T-helper 17 cell (primary cell): ENCODE results near the gene HHEX. TPM values are rescaled to one million over a fixed set of nuclear protein-coding genes. Genes with fewer than 3 reads are reported as not detected.
A peak's percentile ranks its signal among the peaks of the same experiment; 100 is the strongest.

Experiments used
- ATAC-seq: fragments of 150-1000 bp; cut with Tn5 transposase; 2 replicates; pipeline ENCODE4 v1.10.0; 2021; ENCODE audit warnings: mild to moderate bottlenecking, moderate library complexity
- DNase-seq, 3 donors: peaks; one replicate each; pipeline versions ENCODE4 v3.0.0 to v3.0.0-alpha.2; 2020 to 2021
- H3K9me3 ChIP-seq: one replicate; pipeline ENCODE4 v1.7.0; 2013; ENCODE audit warnings: low read length, mild to moderate bottlenecking; ENCODE audit not compliant: control insufficient read depth, poor library complexity, severe bottlenecking
- H3K27ac Mint-ChIP-seq: one replicate; pipeline ENCODE4 v1.8.0; 2022; ENCODE audit warnings: mild to moderate bottlenecking, moderate library complexity, mixed read lengths
- H3K27me3 Mint-ChIP-seq: one replicate; pipeline ENCODE4 v1.8.0; 2022; ENCODE audit warnings: mixed read lengths
- H3K36me3 Mint-ChIP-seq: one replicate; pipeline ENCODE4 v1.8.0; 2022; ENCODE audit warnings: low read depth, mixed read lengths
- H3K4me1 Mint-ChIP-seq: one replicate; pipeline ENCODE4 v1.8.0; 2022; ENCODE audit warnings: mild to moderate bottlenecking, mixed read lengths
- H3K4me3 Mint-ChIP-seq: one replicate; pipeline ENCODE4 v1.8.0; 2022; ENCODE audit warnings: mild to moderate bottlenecking, moderate library complexity, mixed read lengths
- total RNA-seq, 4 donors: library from RNA in 2 of 4; stranded (reverse) in 2 of 4; gene quantifications; one replicate each; pipeline ENCODE4 v1.2.3 and lab custom pipeline; 2022 to 2026

HHEX gene
- total RNA-seq, 2 donors from 2014 or later: 3.9 to 4.9 TPM

DNA sequence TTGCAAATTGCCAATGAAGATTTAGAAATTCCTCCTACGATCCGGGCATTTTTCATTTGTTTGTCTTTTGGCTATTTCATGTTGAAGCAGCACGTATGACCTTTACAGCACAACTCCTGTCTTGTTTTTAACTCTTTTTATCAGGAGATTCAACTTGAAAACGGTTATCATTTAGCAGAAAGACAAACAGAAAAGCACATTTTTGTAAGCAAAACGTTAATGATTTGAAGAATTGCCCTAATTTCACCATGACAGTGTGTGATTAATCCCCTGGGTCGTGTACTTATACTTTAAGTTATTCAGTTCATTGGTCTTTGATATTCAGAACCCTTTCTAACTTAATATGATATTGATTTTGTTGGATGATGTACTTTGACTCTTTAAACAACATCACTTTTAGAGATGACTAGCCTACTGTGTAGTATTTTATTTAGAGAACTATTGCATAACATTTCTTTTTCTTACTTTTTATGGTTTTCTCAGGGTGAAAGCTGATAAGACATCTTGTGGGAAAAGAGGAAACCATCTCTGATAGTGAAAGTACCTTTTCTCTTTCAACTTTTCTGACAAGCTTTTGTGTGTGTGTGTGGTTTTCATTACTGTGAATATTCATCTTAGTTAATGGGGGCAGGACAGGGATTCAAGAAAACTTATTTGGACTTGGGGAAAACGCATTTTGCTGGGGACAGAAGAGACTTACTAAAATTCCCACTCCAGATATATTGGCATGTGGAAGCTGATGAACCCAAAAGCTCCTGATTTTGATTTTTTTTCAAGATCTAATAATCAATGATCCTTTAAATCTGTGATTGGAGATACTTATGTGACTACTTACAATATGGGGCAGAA, 8.1 kb downstream of the HHEX start:
- H3K4me1 Mint-ChIP-seq: peaks cover 22% of the 10 kb centered on the region
- H3K4me3 Mint-ChIP-seq: peak overlapping the region; percentile 28
- H3K27ac Mint-ChIP-seq: peak overlapping the region; percentile 32
- ATAC-seq (no peak), DNase-seq (no peak)
- H3K9me3 ChIP-seq: no peaks in the 10 kb centered on the region
- H3K27me3 Mint-ChIP-seq: peaks cover 74% of the 10 kb centered on the region
- peaks cover 2% of the 10 kb centered on the region for H3K36me3 Mint-ChIP-seq

DNA sequence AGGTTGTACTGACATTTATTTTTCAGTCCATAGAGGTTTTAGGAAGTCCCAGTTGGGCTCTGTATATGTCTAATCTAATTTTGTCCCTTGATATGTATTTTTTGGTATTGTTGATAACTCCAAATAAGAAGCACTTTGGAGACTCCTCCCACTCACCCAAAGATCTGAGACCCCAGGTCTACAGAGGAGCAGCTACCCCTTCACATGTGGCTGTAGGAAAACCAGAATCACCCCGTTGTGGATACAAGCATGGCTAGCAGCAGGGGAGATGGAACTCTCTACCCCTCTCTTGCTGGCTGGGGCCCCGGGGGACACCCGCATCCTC, 9.4 kb downstream of the HHEX start:
- peaks cover 79% of the 10 kb centered on the region for H3K27me3 Mint-ChIP-seq

GRCh38 chr10:92699518-92700381, 10.0 kb downstream of the HHEX start:
- H3K27ac Mint-ChIP-seq: no peak overlapping the region
- peak overlapping the region; percentile 80 for H3K4me3 Mint-ChIP-seq
- H3K36me3 Mint-ChIP-seq: peaks cover 2% of the 10 kb centered on the region
- ATAC-seq: peak; percentile 66
- no peaks in the 10 kb centered on the region for H3K9me3 ChIP-seq
- peaks cover 78% of the 10 kb centered on the region for H3K27me3 Mint-ChIP-seq
- no peak for DNase-seq
- peaks cover 25% of the 10 kb centered on the region for H3K4me1 Mint-ChIP-seq

More for the DNA sequence above, 9.4 kb downstream of the HHEX start:
- no peaks in the 10 kb centered on the region for H3K9me3 ChIP-seq
- H3K36me3 Mint-ChIP-seq: peaks cover 2% of the 10 kb centered on the region
- H3K27ac Mint-ChIP-seq: no peak overlapping the region
- ATAC-seq: no peak
- no peak for DNase-seq
- peaks cover 22% of the 10 kb centered on the region for H3K4me1 Mint-ChIP-seq
- peak overlapping the region; percentile 80 for H3K4me3 Mint-ChIP-seq

DNA sequence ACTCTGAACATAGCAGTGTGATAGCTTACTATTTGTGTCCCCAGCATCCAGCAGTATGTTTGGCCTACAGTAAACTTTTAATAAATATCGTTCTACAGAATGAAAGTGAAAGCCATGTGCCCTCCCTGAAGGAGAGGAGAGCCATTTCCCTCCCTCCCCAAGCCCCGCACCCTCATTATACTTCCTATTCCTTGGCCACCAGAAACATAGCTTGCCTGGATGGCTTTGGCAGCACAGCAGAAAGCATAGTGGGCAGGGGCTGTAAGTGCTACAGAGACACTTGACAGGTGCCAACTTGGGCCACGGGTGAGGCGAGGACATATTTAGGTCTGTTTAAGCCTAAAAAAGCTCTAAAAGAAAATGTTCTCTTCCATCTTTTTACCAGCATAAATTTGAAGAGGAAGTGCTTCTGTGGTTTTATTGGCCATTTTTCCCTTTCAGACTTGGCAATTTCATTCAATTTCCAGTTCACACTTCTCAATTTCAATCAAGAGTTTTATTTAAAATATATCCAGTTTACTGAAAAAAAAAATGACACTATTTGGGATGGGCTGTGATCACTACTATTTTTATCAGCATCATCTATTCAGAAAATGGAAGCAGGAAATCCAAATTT, 12.7 kb downstream of the HHEX start:
- ATAC-seq (no peak), DNase-seq (no peak)
- no peak overlapping the region for H3K27ac Mint-ChIP-seq
- H3K4me1 Mint-ChIP-seq: peaks cover 23% of the 10 kb centered on the region
- H3K36me3 Mint-ChIP-seq: peaks cover 2% of the 10 kb centered on the region
- H3K9me3 ChIP-seq: no peaks in the 10 kb centered on the region
- peaks cover 64% of the 10 kb centered on the region for H3K27me3 Mint-ChIP-seq
- no peak overlapping the region for H3K4me3 Mint-ChIP-seq

GRCh38 chr10:92712016-92712889, 22.5 kb downstream of the HHEX start:
- DNase-seq (no peak), ATAC-seq (peak; percentile 46)
- peaks cover 42% of the 10 kb centered on the region for H3K27me3 Mint-ChIP-seq
- no peaks in the 10 kb centered on the region for H3K36me3 Mint-ChIP-seq
- no peaks in the 10 kb centered on the region for H3K9me3 ChIP-seq
- no peak overlapping the region for H3K27ac Mint-ChIP-seq
- H3K4me3 Mint-ChIP-seq: no peak overlapping the region
- H3K4me1 Mint-ChIP-seq: peaks cover 7% of the 10 kb centered on the region

DNA sequence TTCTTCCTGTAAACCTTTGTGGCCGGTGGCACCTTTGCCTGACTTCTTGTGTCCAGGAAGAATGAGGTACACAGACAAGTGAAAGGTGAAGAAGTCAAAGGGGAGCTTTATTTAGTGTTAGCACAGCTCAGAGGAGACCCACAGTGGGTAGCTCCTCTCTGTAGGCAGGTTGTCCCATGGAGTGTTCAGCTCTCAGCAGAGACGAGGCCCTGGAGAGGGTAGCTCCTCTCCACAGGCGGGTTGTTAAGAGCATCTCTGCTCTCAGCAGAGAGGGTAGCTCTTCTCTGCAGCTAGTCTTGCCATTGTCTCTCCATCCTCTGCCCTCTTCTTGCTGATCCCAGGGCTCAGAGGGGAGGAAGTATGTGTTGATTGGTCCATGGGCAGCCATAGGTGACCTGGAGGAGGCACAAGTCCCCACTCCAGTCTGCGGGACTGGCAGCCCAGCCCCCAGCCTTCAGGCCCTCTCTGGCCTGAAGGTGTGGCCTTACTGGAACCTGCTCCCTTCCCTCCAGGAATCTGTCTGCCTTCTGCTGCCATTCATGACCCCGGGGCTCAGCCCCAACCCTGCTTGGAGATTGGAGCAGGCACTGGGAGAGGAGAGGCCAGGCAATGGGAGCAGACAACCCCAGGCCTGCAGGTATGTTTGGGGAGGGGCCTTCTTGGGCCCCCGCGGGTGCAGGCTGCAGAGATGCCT, 24.5 kb downstream of the HHEX start:
- H3K36me3 Mint-ChIP-seq: no peaks in the 10 kb centered on the region
- no peak overlapping the region for H3K27ac Mint-ChIP-seq
- no peak for ATAC-seq
- no peaks in the 10 kb centered on the region for H3K9me3 ChIP-seq
- DNase-seq: no peak
- peaks cover 39% of the 10 kb centered on the region for H3K27me3 Mint-ChIP-seq
- no peak overlapping the region for H3K4me3 Mint-ChIP-seq
- H3K4me1 Mint-ChIP-seq: peaks cover 7% of the 10 kb centered on the region

- peaks cover 7% of the 10 kb centered on the region for H3K4me1 Mint-ChIP-seq
- no peak overlapping the region for H3K27ac Mint-ChIP-seq
- H3K27me3 Mint-ChIP-seq: peaks cover 41% of the 10 kb centered on the region
- DNase-seq: no peak
- no peak for ATAC-seq
- no peaks in the 10 kb centered on the region for H3K36me3 Mint-ChIP-seq
- H3K9me3 ChIP-seq: no peaks in the 10 kb centered on the region
- no peak overlapping the region for H3K4me3 Mint-ChIP-seq
These were observed 25.1 kb downstream of the HHEX start for GRCh38 chr10:92714872-92715271.

GRCh38 chr10:92719991-92720830, 30.5 kb downstream of the HHEX start:
- Mint-ChIP-seq H3K27me3 (peaks cover 53% of the 10 kb centered on the region), H3K4me1 (peaks cover 3% of the 10 kb centered on the region), H3K27ac (no peak overlapping the region), H3K36me3 (no peaks in the 10 kb centered on the region), H3K4me3 (no peak overlapping the region)
- DNase-seq: no peak
- no peak for ATAC-seq
- no peaks in the 10 kb centered on the region for H3K9me3 ChIP-seq

DNA sequence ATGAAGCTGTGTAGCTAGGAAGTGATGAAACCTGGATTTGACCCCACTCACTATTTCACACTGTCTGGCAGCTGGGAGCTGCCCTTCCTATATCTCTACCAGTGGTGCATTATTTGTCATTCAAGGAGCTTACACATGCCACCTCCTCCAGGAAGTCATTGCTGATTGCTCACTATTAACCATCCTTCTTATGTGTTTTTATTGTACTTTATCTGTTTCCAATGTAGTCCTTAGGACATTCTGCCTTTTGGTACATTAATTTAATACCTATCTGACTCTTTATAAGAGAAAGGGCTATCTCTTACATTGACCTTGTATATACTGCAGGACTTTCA, 31.0 kb downstream of the HHEX start:
- no peaks in the 10 kb centered on the region for H3K9me3 ChIP-seq
- no peak overlapping the region for H3K27ac Mint-ChIP-seq
- no peaks in the 10 kb centered on the region for H3K36me3 Mint-ChIP-seq
- H3K4me3 Mint-ChIP-seq: no peak overlapping the region
- H3K4me1 Mint-ChIP-seq: peaks cover 3% of the 10 kb centered on the region
- DNase-seq (no peak), ATAC-seq (no peak)
- peaks cover 47% of the 10 kb centered on the region for H3K27me3 Mint-ChIP-seq

DNA sequence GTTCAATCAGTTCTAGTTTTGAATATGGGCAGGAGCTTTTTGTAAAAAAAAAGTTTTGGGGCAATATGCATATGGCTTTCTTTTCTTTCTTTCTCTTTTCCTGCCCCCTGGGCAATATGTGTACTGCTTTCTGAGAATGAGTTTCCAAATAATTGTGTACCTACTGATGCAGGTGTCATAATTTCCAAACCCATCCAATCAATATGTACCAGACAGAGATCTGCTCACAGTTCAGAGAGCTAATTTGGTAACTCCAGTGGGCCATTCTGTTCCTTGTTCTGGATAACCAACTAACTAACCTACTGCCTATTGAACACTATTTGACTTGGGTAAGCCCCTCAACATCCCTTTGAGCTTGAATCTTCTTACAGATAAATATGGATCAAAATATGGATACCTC, 32.6 kb downstream of the HHEX start:
- H3K27me3 Mint-ChIP-seq: peaks cover 53% of the 10 kb centered on the region
- DNase-seq (no peak), ATAC-seq (no peak)
- peaks cover 3% of the 10 kb centered on the region for H3K4me1 Mint-ChIP-seq
- no peak overlapping the region for H3K4me3 Mint-ChIP-seq
- no peaks in the 10 kb centered on the region for H3K9me3 ChIP-seq
- no peaks in the 10 kb centered on the region for H3K36me3 Mint-ChIP-seq
- H3K27ac Mint-ChIP-seq: no peak overlapping the region

DNA sequence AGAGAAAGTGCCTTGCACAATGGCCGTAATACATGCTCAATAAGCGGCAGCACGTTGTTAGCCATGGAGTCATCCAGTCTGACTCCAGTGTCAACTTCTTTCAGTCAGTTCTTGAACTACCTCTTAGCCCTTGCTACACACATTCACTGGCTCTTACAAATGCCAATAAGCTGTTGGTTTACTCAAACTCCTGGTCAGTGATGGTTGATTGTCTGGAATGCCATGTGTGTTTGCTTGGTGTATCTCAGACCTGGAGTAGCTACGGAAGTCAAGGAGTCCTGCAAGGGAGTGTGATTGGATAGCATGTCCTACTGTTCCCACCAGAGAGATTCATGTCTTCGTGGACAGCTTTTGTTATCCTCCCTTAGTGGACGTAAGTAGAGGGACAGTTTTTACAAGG, 37.4 kb downstream of the HHEX start:
- ATAC-seq (no peak), DNase-seq (no peak)
- H3K36me3 Mint-ChIP-seq: no peaks in the 10 kb centered on the region
- H3K4me1 Mint-ChIP-seq: peaks cover 3% of the 10 kb centered on the region
- no peaks in the 10 kb centered on the region for H3K9me3 ChIP-seq
- no peak overlapping the region for H3K4me3 Mint-ChIP-seq
- H3K27ac Mint-ChIP-seq: no peak overlapping the region
- peaks cover 39% of the 10 kb centered on the region for H3K27me3 Mint-ChIP-seq

- DNase-seq (no peak), ATAC-seq (no peak)
- Mint-ChIP-seq H3K27ac (no peak overlapping the region), H3K27me3 (peaks cover 38% of the 10 kb centered on the region), H3K4me3 (no peak overlapping the region), H3K4me1 (peaks cover 3% of the 10 kb centered on the region), H3K36me3 (no peaks in the 10 kb centered on the region)
- no peaks in the 10 kb centered on the region for H3K9me3 ChIP-seq
These were observed 37.8 kb downstream of the HHEX start for GRCh38 chr10:92727550-92727949.
